ENCODE data around the gene XPO6.

The XPO6 gene

DNA sequence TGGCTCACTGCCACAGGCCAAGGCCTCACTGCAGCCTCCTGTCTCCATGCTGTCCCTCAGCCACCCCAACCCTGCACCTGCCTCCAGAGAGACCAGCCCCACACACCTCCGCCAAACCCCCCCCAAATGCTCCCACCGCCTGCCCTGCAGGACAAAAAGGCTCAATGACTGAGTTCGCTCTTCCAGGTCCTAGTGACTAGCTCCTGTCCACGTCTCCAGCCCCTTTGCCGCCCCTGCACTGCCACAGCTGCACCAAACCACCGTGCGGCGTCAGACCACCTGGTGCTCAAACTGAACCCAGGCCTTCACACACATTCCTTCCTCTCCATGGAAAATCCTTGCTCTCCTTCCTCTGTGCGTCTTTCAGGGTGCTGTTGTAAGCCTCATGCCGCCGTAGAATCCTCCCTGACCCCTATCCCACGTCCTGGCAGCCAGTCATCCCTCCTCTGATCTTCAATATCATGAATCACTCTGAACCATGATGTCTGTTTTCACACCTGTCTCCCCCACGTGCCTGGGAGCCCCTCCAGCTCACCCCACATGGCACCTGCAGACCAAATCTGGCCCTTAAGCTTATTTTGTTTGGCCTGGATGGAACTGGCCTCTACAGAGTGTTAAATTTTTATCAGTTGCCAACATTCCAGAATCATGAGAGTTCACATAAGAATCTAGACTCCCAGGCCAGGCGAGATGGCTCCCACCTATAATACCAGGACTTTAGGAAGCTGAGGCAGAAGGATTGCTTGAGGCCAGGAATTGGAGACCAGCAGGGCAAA, 144.0 kb downstream of the XPO6 start:
- no peak for DNase-seq

DNA sequence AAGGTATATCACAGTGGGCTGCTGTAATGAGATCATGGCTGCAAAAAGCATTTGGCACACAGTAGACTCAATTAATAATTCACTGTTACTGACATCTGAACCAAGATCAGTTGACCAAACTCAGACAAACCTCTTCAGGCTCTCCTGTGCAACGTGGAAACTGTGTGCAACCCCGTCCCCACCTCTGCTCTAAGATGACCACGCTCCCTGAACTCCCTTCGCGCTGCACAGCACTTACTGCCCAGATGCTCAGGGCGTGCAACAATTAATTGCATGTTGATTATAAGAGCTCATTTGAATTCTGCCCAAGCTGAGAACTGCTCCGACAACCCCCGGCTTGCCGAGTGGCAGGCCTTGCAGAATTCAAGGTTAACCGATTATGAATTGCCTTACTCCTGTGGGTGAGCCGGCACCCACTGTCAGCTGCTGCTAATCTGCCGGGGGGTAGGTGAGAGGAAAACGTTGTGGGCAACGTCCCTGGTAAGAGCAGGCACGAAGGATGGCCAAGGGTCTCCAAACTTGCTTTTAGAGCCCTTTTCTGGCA, 147.0 kb downstream of the XPO6 start:
- DNase-seq = no peak

DNA sequence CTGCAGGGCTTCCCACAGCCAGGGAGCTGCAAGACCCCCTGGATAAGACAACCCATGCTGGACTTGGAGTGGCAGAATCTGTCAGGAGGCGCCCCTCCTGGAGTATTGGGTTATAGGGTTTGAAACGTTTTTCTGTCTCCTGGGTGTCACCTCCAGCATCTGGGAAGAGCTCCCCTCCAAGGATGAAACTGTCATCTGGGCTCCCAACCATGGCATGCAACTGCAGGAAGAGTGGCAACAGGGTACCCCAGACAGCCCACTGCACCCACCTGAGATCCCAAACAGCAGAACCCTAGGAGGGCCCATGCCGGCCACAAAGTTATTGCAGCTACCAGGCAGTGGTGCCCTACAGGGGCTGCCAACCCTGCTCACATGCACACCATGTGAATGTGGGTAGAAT, 147.6 kb downstream of the XPO6 start:
- no peak for DNase-seq

DNA sequence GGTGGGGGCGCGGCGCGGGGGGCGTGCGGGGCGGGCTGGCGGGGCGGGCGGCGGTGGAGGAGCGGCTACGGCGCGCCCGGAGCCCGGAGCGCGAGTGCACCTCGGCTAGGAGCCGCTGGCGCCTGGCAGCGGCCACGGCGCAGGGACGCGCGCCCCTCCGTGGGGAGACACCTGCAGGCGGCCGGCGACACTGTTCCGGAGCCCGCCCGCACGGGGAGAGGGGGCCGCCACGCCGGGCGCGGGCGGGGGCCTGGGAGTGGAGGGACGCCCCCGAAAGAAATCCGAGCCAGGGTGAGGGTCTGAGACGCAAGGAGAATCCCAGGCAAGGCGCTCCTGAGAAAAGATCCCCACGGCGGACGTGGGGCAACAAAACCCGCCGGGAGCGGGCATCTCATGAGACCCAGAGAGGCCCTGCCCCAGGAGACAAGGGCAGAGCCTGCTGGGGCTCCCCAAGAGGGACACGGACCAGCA, 148.1 kb downstream of the XPO6 start, which contains the start of gene GSG1L:
Gene GSG1L, minus strand, starts transcription at position 124 of the 471 bp plus-strand sequence. CDS start 290 bp downstream, outside the sequence.
- peak in 4 of 56 donors; percentile 8 to 24 (median 17) for DNase-seq

DNA sequence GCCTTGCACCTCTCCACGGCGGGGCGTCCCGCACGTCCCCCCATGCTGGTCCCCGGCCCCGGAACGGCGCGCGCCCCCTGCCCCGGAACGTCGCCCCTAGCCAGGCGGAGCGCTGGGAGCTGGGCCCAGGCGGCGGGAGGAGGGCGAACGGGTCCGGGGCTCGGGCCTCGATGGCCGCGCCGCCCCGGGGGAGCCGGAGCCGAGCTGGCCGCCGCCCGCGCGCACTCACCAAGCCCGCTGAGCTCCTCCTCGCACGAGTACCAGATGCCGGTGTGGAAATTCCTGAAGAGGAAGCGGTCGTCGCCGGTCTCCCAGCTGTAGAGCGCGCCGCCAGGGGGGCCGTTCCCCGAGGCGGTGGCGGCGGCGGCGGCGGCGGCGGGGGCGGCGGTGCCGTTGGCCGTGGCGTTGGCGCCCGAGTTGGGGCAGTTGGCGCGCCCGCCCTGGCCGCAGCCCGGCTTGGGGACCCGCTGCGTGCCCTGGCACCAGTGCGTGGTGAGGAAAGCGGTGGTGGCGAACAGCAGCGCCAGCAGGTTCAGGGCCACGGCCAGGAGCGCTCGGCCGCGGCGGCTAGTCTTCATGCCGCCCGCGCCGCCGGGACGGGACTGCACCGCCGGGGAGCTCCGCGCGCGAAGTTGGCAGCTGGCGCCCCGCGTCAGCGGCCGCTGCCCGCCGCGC, 148.8 kb downstream of the XPO6 start:
- no peak for DNase-seq

DNA sequence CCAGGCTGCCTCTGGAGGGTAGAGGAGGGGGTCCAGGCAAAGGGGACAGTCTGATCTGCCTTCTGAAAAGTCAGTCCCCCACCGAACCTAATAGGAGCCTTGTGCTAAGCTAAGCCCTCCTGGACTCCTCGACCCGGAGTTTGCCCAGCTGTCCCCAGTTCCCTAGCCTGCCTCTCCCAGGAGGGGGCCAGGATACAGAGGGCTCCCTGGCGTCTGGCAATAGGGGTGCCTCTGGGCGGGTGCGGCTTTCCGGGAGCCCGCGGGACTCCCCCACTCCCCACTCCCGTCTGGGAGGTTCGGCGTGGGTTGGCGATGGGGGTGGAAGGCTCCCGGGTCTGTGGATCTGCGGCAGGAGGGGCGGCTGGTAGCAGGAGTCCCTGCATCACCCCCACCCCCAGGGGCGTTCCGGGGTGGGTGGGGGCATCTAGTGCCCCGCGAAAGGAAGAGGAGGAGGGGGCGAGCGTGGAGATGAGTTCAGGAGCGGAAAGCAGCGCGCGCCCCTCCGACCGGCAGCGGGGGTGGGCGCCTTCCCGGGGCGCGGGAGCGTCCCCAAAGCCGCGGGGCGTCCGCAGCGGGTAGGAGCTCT, 149.4 kb downstream of the XPO6 start:
- DNase-seq = no peak

DNA sequence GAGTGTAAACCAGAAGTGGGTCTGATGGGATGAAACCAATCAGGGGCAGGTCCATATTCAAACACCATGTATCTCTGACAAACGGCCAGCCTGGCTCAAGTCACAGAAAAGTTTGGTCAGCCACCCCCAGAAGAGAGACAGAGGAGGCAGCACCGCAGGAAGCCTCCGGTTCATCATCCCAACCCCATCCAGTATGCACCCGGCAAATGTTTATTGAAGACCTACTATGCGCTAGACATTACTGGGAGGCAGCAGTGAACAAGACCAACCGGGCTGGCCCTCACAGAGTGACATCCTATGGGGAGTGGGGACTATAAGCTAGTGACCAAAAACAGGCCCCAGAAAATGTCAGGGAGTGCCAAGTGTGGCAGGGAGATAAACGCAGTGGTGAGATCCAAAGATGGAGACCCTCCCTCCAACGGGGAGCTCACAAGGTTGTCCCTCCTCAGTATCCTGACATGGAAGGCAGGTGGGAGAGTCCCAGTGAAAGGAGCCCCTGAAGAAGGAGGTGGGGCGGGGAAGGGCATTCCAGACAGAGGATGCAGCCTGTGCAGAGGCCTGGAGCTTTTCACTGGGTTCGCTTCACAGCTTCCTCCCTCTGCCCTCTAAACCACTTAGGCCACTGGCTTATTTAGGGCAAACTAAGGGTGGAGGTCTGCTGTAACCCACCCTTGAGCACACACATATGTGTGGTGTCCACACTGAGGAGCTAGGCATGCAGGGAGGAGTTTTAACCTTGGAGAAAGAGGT, 150.2 kb downstream of the XPO6 start:
- no peak for DNase-seq

DNA sequence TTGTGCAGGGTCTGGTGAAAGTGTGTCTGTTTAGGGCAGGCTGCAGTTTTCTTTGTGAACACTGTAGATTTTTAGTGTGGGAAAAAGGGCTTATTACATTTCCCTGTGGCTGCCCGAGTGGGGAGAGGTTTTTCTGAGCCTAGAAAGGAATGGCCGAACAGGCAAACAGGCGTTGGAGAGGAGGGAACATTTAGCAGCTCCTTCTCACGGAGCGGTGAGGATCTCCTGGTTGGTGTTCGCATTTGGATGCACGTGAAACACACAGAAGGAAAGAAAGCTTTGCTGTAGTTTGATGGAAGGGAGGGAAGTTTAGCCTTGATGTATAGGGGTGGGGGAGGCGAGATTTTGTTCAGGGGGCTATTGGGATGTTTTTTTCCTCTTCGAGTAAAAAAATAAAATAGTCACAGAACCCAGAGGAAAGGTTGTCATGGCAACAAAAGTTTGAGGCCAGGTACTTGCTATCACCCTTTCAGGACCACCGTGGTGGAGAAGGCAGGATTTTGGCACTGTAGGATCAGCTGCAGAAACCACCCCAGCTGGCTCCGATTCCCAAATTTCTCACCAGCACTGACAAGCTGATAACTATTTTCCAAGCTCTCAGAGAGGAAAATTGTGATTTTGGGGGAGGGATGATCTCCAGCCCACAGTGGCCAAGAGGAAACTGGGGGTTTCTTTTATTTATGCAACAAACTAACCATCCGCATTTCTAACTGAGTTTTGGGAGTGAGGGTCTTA, 151.8 kb downstream of the XPO6 start:
- DNase-seq = no peak

DNA sequence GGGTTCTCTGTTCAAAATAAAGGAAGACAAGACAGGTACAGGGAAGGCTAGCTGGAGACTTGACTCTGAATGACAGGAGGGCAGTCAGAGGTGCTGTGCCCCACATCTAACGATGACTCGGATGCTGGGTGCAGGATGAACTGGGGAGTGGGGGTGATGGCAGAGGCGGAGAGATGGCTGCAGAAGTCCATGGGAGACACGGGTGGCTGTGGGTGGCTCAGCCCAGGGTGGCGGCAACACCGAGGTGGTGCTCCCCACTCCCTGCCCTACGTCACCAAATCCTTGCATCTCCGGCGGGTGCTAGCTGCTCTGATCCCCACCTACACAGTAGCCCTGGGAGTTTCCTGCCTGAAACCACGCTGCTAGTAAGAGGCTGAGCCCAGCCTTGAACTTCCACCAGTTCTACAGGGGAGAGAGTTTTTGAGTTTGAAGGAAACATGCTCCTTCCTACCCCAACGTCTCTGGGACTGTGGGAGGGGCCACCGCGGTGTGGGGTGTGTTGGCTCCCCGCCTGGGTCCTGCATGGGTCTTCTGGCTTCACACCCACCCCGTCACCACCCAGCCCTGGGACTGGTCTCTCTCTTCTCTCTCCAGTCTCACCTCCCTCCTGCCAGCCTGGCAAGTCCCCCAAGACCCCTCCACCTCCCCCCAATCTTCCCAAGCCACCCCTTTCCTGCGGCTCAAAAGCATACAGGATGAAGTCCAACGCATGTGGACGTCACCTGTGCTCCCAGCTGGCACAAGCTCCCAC, 152.8 kb downstream of the XPO6 start:
- no peak for DNase-seq

DNA sequence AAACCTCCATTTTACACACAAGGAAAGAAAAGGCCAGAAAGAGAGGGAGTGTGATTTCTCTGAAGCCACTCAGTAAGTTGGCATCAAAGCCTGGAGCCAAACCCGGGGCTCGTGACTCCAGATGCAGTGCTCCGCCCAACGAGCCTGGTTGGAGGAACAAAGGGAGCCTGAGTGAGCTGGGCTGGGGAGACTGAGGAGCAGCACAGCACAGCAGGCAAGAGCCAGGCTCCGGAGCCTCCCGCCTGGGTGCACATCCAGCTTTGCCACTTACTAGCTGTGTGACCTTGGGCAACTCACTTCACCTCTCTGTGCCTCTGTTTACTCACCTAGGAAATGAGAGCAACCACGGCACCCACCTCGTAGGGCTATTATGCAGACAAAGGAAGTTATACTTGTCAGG, 153.8 kb downstream of the XPO6 start:
- DNase-seq = no peak

DNA sequence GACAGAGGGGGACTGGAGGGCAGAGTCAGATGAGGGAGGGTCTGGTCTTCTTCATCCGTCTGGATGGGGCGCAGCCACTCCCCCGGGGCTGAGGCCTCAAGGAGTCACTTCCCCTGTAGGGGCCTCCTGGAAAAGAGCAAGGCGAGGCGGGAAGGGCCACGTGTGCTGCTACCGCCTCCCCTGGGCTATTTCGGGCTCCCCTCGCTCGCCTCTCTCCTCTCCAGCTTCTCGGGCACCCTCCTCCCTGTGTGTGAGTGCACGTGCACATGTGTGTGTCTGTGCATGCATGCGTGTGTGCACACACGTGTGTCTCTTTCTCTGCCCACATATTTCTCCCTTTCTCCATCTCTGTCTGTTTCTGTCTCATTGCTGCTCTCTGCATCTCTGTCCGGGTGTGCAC, 158.3 kb downstream of the XPO6 start:
- DNase-seq = no peak

DNA sequence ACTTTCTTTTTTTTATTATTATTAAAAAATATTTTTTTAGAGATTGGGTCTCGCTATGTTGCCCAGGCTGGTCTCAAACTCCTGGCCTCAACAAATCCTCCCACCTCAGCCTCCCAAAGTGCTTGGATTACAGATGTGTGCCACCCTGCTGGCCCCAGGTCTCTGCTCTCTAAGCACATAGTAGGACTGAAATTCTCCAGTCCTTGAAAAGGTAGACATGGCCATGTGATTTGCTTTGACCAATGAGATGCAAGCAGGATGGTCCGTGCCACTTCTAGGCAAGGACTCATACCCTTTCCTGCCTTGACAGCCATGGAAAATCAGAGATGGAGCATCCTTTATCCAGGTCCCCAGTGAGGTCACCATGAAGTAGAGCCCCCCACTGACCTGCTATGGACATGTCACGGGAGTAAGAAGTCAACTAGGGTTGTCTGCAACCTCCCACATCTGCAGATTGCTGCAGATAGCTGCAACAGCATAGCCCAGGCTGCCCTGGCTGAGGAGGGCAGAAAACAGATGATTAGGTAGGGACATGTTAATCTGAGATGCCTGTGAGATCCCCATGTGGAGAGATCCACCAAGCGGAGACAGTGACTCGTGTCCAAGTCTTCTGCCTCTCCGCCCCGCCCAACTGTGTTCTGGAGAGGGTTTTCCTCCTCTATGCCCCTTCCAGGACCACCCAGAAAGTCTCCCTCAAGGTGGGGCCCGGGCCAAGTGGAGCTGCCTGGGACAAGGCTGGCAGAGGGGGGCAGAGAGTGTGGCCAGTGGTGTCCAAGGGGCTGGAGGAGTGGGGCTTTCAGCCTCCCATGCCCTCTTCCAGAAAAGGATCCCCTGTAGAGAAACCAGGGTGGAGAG, 159.3 kb downstream of the XPO6 start:
- DNase-seq = no peak

DNA sequence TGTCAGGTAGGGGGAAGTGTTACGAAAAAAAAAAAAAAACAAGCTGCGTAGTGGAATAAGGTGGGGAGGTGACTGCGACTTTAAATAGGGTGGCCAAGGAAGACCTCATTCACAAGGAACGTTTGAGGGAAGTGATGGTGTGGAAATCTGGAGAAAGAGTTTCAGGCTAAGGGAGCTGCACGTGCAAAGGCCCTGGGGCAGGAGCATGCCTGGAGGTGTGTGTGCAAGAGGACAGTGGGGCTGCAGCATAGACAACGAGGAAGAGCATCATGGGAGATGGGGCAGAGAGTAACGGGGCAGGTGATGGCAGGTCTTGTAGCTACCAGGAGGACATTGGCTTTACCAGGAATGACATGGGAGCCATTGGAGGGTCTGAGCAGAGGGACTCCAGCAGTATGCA, 160.3 kb downstream of the XPO6 start:
- no peak for DNase-seq

All from amygdala (tissue), 56 donors.